ACHN (cell line): ENCODE measurements around the gene ADCY10.
A peak's percentile ranks its signal among the peaks of the same experiment; 100 is the strongest.

Experiments used
- DNase-seq: peaks from one replicate; pipeline ENCODE4 v3.0.0-alpha.2; 2015
- in situ Hi-C: cut with HindIII; loops from 2 replicates; pipeline ENCODE4 v1.10.0; 2017; ENCODE audit warnings: low sequenced_read_pairs, low pct_ligation_motif_present, low pct_unique_long_range_greater_than_20kb

Gene ADCY10

DNA sequence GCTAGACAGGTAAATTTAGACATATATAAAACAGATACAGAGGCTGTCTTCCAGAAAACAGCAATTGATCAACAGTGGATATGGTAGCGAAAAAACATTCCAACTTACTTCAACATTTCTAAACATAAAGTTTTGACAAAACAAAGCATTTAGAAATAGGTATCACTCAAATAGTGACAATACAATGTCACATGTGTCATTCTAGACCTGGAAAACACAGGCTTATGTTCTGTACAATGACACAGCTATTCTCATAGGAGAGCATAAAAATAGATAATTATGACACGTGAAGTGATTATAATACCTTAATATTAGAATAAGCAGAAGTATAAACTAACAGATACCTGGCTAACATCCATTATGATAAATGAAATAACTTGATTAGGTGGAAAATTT lies 14.5 kb upstream of the ADCY10 start:
- in situ Hi-C loops: no loop called here
- no peak for DNase-seq

DNA sequence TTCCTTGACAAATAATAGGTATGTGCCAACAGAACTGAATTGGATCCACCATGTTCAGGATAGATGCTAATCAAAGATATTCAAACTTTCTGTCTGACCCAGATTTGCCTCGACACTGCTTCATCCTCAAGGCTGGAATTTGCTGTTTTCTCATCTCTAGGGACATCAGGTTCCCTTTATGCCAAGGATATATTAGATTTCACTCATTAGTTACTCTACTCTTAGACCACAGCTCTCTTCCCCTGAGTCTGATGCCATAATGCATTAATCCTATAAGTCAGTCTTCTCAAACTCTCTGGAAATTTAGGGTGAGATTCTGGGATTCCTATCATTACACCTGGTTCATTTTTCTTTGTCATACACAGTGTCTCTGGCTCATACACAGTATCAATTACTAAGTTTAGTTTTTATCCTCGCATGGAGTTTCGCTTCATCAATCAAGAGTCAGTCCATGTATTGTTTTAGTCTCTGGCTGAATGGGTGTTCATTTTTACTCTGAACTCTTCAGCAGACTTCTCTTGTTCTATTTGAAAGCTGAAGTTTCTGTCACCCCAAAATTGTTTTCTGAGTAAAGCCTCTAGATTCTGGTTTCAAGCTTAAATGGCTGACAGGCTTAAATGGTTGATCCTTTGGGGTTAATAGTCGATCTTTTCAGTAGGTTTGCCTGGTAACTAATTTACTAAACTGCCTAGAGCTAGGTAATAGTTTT lies 13.3 kb upstream of the ADCY10 start:
- DNase-seq: peak; percentile 81
- in situ Hi-C loops: no loop called here

DNA sequence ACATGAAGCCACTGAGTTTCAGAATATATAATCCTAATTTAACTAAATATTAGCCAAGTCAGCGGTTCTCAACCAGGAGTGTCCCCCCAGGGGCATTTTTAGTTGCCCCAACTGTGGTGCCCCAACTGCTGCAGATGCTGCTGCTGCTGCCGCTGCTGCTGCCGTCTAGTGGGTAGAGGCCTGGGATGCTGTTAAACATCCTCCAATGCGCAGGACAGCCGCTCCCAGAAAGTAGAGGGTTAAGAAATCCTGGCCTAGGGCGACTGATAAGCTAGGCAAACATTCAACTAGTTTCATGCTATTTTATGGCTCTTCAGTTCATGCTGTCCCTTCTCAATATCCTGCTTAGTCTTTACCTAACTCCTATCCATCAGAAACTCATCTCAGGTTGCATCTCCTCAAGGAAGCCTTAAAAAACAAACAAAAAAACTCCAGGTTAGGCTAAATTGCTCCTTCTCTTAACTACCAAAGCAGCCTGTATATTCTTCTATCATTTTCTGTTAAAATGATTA lies 12.6 kb upstream of the ADCY10 start:
- in situ Hi-C loops: no loop called here
- peak; percentile 69 for DNase-seq

DNA sequence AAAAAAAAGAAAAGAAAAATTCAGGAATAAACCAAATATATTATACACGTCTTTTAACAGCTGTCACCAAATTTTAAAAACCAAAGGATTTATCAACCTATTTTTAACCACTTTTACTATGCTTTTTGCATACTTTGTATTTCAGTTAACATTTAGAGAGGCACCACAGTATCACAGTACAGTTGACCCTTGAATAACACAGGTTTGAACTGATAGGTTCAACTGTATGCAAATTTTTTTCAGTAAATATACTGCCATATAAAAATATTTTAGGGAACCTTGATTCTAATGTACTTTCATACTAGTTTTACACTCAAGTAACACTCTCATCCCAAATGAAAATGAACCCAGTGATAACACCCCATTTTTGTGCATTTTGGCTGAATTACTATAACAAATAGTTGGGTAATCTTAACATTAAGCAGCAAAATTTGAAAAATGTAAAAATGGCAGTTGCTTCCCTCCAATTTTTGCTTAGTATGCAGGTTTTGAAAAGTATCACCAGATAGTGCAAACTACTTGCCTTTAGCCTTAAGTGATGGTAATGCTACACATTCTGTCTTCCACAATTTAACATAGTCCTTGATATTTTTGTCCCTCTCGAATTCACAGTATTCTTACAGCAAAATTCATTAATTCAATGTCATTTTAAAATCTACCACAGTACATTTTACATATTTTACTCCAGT lies 10.8 kb upstream of the ADCY10 start:
- no peak for DNase-seq
- in situ Hi-C loops: no loop called here

DNA sequence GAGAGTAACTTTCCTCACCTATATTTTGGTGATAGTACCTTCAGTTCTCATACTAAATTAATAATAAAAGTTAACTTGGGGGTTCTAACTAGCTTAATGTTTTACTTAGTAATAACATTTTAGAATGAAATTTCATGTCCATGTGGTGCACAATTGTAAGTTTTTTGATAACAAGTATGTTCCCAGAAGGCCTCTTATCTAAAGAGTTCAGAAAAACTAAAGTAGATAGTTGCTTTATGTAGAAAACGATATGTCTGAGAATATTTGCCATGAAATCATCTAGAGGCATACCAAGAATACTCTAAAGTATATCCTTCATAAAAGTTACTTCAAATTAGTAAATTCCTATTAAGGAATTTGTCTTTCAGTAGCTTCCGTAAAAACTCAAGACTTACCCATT lies 10.2 kb upstream of the ADCY10 start:
- DNase-seq: no peak
- in situ Hi-C loops: no loop called here

DNA sequence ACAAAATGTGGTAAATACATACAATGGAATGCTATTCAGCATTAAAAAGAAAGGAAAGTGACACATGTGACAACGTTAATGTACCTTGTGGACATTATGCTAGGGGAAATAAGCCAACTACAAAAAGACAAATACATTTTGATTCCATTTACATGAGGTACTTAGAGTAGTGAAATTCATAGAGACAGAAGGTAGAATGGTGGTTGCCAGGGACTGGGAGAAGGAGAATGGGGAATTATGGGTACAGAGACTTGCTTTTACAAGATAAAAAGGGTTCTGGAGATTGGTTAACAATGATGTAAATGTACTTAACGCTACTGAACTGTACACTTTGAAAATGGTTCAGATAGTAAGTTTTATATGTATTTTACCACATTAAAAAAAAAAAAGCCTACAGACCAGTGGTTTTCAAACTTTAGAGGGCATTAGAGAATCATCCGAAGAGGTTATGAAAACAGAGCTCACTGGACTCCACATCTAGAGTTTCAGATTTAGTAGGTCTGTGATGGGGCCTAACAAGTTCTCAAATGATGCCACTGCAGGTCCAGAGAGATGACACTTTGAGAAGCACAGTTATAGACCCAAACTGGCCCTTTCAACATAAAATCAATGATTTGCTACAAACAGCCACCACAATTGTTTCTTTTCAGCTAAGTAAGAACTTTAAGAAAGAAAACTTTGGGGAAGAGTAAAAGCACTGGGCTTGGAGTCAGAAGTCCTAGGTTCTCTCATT lies 9.6 kb upstream of the ADCY10 start:
- in situ Hi-C loops: no loop called here
- DNase-seq: no peak

DNA sequence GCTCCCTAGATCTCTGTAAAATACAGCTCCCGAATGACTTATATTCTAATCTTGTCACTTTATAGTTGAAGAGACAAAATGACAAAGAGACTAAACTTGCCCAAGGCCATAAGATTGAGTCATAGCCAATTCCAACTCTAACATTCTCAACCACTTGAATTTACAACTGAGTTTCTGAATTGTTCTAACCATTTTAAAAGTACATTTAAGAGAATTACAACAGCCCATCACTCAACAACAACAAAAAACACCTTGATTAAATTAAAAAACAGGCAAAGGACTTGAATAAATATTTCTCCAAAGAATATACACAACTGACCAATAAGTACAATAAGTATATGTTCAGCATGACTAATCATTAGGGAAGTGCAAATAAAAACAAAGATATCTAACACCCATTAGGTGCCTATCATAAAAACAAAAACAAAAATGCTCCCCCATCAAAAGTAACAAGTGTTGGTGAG lies 8.7 kb upstream of the ADCY10 start:
- in situ Hi-C loops: no loop called here
- no peak for DNase-seq

DNA sequence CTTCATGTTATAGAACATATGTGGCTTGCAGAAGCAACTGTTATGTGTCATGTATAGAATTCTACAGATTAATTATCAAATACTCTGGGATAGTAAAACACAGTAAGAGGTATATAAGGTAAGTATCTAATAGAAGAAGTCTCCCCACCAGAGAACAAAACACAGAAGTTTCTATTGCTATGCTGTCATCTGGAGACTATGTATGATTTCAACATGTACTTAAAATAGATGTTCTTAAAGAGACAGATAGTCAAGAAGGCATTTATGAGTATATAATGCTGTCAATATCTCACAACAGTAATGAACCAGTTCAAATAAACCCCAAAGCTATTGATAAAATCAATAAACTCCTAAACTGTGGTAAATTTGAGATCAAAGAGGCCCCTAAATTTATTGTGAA lies 8.1 kb upstream of the ADCY10 start:
- DNase-seq: no peak
- in situ Hi-C loops: no loop called here

DNA sequence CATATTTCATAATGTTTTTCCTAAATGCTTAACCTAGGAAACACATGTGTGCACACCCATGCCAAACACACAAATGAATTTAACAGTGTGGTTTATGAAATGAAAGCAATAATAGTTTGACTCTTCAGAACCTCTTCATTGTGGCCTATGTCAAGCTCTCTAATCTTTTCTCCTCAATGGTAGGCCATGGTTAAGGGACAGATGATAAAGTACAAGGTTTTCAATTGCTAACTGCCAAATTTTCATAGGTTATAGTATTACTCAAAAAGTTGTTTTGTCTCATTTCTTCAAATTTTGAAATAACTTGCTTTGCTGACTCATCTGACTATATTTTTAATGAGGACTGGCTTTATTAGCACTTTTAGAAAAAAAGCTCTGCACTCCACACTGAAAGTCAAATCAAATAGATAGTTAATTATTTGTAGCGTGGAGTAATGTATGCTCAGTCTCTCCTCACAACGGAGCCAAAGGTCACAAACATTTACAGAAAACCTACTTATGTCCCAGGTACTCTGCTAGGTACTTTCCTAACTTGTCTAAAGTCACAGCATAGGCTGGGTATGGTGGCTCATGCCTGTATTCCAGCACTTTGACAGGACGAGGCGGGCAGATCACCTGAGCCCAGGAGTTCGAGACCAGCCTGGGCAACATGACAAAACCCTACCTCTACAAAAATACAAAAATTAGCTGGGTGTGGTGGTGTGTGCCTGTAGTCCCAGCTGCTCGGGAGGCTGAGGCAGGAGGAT lies 3.0 kb upstream of the ADCY10 start:
- no peak for DNase-seq
- in situ Hi-C loops: no loop called here

DNA sequence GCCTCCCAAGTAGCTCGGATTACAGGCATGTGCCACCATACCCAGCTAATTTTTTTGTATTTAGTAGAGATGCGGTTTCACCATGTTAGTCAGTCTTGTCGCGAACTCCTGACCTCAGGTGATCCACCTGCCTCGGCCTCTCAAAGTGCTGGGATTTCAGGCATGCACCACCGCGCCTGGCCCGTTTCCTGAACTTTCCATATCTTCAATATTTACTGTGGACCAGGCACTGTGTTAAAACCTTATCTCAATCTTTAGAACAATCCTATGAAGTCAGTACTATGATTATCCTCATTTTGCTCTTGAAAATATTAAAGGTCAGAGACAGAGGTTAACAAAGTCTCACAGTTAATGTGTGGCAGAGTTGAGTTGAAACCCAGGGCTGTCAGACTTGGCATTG lies 1.6 kb upstream of the ADCY10 start:
- in situ Hi-C loops: no loop called here
- DNase-seq: no peak

DNA sequence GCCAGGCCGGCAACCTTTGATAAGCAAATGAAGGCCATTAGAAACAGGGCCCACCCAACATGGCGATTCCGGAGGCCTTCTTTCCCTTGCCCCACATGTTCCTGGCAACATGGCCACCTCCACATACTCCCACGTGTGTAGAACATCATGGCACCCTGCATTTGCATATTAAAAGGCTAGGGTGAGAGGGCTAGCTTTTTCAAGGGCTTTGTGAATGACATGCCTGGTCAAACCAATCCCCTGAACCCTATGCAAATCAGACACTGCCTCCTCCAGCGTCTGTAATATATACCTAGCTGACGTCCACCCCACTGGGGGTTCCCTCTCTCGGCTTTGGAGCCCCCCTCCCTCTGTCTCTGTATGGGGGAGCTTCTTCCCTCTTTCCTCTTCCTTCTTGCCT lies 1.6 kb downstream of the ADCY10 start:
- DNase-seq: no peak
- in situ Hi-C loops: no loop called here

DNA sequence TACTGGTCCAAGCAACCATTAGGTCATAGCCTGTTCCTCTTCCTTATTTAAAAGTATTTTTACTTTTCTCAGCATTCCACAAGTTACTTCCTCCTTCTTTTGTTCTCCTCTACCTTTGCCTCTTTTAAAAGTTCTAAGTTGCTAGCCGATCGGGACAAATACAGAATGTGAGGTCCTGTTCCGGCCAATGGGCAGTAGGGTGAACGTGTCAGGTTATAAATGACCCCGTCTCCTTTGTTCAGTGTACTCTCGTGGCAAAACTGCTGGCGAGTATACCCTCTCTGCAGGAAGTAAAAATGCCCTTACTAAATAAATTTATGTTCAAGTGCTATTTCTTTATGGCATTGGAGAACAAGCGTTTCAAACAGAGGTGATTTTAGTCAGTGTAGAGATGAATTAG lies 2.5 kb downstream of the ADCY10 start:
- in situ Hi-C loops: no loop called here
- DNase-seq: no peak

DNA sequence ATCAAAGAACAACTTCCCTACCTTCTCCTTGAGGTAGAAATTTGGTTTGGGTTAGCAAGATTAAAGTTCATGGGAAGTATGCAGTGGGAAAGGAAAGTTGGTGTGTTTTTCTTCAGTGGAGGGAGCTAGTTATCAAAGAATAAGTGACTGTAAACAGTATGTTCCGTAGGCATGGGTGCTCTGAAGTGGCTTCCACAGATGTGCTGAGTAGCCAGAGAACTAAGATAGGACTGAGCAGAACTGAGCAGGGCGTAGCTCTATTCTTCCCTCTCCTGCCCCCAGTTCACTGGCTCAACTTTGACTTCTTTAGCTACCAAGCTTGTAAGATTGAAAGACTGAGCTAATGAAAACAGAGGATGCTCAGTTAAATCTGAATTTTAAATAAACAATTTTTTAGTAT lies 3.4 kb downstream of the ADCY10 start:
- no peak for DNase-seq
- in situ Hi-C loops: no loop called here

DNA sequence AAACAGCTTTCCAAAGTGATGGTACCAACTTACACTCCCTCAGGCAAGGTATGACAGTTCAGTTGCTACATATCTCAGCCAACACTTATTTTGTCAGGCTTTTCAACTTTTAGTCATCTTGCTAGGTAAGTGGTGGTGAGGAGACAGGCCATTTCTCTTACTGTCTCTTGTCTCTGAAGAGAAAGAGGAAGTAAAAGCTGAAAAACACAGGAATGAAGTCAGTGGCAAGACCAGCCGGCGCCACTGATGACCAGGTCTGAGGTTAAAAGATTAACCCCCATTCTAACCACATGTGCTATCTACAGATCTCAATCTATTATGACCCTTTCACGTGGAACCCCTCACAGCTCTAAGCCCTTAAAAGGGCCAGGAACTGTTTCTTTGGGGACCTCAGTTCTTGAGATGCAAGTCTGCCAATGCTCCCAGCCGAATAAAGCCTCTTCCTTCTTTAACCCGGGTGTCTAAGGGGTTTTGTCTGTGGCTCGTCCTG lies 4.2 kb downstream of the ADCY10 start:
- DNase-seq: no peak
- in situ Hi-C loops: no loop called here

DNA sequence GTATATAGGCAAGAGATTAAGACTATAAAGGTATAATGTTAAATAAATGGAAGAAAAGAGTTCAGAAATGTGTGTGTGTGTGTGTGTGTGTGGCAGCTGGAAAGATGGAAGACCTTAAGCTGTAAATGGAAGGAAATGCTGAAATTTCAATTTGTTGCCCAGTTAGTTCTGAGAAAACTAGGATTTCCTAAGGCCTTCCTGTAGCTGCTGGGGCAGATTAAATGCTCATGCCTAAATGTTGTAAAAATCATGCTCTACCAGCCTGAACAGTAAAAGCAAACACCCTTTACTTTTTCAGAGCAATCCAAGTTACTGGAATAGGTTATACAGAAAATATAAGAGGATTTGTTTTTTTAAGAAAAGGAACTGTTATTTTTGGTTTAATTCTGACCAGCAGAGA lies 8.3 kb downstream of the ADCY10 start:
- in situ Hi-C loops: no loop called here
- no peak for DNase-seq

DNA sequence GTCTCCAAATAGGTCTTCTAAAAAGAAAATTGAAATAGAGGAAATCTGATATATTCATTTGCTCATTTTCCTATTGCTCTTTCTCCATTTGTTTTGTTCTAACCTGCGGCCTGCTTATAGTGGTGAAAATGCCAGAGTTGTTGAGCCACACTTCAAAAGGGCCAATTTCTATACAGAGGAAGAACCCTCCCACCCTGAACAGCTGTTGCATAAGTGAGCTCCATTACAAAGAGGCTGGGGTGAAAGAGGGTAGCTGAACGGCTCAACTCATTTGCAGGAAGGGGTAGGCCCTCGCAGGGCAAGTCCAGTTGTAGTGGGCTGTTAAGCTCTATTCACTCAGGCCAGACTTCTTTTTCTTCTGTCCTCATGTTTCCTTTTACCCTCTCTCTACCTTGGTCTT lies 8.8 kb downstream of the ADCY10 start:
- in situ Hi-C loops: no loop called here
- no peak for DNase-seq

DNA sequence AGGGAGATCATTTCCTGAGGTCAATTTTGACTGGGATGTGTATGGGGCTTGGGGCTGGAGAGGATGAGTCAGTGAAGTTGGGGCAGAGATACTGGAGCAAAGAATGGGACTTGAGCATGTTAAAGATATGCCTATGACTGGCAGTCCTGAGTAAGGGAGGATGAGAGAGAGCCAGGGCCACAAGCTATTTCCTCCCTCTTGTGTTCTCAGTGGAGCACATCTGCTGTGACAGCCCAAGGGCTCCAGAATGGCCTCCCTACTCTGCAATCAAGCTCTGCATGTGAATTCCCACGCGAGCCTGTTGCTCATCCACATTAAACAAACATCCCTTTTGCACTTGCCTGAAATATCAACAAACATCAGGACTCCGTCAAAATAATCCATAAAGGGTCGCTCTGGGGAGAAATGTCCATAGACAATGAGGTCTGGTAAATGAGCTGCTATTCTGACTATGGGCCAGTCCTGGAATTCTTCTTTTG lies 9.2 kb downstream of the ADCY10 start:
- in situ Hi-C loops: no loop called here
- peak; percentile 49 for DNase-seq

DNA sequence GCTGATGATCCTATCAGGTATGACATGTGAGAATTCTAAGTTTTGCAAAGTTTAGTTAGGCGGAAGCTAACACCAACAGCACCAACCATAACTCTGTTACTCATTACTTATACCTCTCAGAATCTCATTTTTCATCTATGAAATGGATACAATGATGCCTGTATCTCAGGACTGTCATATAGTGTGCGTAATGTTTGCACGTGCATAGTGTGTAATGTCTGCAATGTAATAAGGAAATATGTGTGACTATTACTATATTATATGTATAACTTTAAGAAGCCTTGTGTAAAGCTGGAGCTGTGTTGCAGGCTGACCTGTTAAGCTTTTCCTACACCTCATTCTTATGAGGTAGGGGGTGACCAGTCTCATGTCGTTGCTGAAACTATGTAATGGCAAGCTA lies 13.0 kb downstream of the ADCY10 start:
- no peak for DNase-seq
- in situ Hi-C loops: no loop called here

DNA sequence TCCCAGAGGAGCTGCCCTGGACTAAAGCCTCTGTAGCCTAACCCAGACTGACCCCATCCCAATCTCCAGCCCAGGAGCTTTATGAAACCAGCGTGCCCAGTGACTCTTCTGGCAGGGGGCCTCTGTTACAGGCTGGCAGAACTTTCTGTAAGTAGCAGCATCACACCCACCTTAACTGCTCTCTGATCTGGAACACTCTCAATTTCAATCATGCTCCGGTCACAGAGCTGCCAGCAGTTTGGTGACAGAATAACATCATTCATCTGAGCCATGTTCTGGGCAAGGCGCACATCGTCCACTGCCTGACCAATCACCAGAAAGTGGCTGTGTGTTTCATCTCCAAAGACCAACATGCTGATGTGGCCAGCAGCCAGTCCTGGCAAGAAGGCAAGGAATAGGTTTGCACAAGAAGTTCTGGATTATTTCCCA lies 14.7 kb downstream of the ADCY10 start:
- in situ Hi-C loops: no loop called here
- no peak for DNase-seq
